Fibroblast of skin of left quadriceps (primary cell): ENCODE measurements around the gene ASB4.

ENCODE experiments used
- DNase-seq, 2 experiments: peaks; one replicate each; pipeline ENCODE4 v3.0.0-alpha.2; 2013; ENCODE audit warnings: low read depth in 2 of 2

The ASB4 gene

GRCh38 chr7:95526128-95526738 is 40.5 kb downstream of the ASB4 start:
- no peak for DNase-seq

- DNase-seq: no peak
These were observed 41.5 kb downstream of the ASB4 start for GRCh38 chr7:95527033-95527775.

GRCh38 chr7:95527776-95528250 is 42.1 kb downstream of the ASB4 start:
- DNase-seq: no peak

- no peak for DNase-seq
These were observed 44.0 kb downstream of the ASB4 start for GRCh38 chr7:95529701-95530100.

DNA sequence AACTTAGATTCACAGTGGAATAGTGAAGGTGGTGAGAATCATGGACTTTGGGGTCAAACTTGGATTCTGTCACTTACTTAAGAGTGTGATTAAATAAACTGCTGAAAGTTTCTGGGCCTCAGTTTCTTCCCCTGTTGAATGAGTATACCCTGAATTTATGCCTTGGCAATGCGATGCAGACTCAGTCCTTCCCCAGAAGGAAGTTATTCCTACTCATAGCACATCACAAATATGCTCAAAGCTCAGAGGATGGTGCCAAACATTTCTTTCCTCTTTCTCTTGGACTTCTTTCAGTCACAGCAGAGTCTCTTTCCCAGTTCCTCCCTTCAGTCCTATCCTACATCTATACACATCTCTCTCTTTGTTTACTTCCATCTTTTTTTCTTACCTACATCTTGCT is 45.1 kb downstream of the ASB4 start:
- DNase-seq: no peak

GRCh38 chr7:95531605-95532219 is 46.0 kb downstream of the ASB4 start:
- no peak for DNase-seq

DNA sequence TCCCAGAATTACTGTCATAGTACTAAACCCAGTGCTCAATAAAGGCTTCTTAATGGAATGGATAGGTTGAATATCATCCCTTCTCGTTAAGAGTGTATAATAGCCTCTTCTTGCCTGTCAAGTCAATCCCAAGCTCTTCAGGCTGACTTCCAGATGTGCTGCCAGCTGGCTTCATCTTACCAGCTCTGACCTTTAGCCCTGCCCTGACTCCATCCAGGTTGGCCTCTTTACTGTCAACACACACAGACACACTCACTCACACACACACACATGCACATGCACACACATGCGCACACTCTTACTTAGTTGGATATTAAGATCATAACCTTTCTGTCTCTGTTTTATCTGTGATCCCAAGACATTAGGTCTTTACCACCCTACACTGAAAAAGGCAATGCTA is 49.1 kb downstream of the ASB4 start:
- no peak for DNase-seq

DNA sequence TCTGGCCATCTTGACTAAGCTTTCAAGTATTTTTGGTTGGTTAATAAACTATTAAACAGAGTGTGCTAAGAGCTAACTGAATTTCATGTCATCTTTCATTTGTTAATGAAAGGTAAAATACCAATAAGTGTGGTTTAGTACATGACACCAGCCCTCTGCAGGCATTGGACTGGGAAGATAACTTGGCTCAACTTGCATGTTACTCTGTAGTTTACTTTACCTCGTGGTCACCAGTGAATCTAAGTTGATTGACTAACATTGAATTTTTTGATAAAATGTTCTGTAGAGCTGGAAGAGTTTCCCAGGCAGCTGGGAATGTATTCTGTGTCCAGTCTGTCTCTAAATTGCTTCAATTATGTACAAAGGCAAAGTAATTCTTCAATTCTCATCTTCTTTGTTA is 49.9 kb downstream of the ASB4 start:
- DNase-seq: no peak

- DNase-seq: no peak
These were observed 51.0 kb downstream of the ASB4 start for GRCh38 chr7:95536656-95537311.

GRCh38 chr7:95537468-95537867 is 51.7 kb downstream of the ASB4 start:
- no peak for DNase-seq

DNA sequence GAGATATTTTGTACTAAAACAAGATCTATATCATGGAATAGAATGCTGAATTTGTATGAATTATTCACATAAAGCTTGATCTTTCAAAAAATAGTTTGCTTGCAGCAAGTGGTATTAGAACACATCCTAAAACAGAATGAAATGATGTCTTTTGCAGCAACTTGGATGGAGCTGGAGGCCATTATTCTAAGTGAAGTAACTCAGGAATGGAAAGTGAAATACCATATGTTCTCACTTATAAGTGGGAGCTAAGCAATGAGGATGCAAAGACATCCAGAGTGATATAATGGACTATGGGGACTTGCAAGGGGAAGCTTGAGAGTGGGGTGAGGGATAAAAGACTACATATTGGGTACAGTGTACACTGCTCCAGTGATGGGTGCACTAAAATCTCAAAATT is 53.7 kb downstream of the ASB4 start:
- DNase-seq: no peak

GRCh38 chr7:95540366-95540765 is 54.6 kb downstream of the ASB4 start:
- no peak for DNase-seq

DNA sequence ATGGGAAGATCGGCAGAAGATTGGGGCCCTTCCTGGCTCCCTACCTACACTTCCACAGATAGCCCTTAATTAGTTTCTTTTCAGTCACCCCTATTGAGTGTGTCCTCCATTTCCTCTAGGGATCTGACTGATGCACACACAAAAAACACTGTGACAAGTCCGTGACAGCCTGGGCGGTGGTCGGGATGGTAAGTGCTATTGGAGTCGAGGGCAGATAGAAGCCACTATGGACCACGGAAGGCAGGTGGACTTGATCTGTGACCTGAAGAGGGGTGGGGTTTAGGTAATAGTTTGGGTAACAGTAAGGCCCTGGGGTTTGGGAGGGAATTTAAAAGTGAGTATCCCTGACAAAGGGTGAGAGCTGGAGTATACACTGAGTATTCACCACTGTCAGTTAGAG is 57.6 kb downstream of the ASB4 start:
- DNase-seq: no peak

DNA sequence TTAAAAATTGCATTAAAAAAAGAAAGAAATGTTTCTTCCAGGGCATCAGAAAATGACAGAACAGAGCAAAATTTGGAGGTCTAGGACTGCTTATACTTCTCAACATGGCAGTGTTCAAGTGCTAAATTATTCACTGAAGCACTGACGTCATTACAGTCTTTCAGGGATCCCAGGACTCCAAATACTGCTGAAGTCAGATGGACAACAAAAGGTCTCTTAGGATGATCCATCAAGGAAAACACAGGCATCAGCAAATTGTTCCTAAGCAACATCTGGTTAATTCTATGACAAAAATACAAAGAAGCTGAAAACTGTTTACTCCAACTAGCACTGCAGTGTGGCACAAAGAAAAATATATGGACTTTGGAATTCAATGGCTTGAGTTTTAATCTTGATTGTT is 58.4 kb downstream of the ASB4 start:
- no peak for DNase-seq

DNA sequence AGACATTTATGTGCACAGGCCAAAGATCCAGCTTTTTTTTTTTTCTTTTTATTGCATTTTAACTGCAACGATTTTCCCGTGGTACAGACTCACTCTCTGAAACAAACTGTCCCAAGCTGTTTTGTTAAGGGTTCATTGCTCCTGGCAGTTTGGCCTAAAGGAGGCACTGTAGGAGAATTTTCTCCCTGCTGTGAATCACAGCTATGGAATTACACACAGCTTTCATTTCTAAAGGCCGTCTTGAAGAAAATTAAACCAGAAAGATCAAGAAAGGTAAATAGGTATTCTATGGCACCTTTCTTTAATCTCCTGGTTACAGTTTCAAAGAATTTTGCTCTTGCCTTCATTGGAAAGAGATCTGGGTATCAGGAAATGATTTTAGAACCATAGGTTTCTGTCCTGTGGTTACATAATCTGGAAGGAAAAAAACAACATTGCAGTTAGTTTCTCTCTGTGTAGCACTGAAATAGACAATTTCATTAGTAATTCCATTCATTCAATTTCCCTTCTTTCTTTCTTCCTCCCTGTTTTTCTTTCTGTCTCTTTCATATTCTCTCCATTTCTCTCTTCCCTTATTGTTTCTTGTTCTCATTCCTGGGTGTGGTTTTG is 59.4 kb downstream of the ASB4 start:
- DNase-seq: no peak

DNA sequence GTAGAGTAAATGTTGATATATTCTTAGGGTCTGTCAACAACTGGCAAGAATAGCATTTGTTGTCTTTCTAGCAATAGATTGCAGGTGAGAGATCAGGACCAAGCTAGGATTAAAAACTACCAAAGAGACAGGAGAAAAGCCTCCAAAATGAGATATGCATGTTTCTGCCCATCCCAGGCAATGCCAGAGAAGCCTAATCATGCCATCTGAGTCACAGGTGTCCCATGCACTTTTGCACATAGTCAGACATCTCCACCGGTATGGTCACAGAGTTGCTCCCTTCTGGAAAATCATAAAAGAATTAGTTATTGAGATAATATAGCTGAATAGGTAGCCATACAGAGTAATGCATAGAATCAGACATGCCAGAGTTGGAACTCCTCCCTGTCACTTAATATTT is 59.9 kb downstream of the ASB4 start:
- no peak for DNase-seq

DNA sequence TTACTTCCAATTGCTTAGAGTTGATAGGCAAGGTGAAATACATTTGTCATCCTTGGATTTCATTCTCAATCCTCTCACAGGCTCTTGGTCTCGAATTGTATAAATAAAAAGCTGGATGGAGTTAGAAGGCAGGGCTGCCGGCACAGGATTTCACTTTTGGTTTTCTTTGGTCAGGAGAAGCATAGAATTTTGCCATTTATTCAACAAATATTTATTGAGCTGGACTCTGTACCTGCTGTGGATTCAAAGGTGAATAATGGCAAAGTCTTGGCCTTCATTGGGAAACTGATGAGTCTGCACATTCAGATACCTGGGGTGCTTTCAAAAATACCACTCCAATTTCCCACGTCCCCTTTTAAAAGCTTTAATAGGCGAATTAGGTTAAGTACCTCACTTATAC is 60.9 kb downstream of the ASB4 start:
- no peak for DNase-seq

- DNase-seq: no peak
These were observed 61.9 kb downstream of the ASB4 start for GRCh38 chr7:95547361-95548348.

DNA sequence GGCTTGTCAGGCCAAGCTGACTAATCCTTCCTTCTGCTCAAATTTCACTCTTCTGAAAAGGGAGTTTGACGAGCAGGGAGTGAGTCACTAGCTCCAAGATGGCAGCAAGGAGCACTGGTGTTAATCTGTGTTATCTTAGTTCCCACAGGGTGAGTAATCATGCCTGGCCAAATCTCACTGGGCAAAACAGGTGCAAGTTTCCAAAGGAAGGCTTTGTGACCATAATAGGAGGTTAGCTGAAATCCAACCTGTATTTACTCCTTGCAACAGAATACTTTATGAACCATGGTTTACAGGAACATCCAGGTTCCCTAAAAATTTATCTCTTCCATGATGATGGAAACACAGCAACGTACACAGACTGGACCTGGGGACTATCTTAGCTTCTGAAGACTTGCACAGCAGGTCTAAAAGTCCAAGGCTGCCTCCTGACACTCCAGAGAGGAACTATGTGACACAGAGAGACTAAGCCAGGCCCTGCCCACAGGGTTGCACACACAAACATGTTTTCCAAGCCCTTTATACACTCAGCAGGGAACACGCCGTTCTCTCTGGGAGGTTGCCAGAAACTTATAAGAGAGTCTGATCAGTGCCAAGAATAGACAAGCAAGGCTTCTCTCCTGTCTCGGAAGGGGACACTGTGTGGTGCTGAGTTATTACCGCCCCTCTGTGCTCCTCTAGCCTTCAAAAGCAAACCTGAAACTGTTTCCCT is 64.2 kb downstream of the ASB4 start:
- no peak for DNase-seq

DNA sequence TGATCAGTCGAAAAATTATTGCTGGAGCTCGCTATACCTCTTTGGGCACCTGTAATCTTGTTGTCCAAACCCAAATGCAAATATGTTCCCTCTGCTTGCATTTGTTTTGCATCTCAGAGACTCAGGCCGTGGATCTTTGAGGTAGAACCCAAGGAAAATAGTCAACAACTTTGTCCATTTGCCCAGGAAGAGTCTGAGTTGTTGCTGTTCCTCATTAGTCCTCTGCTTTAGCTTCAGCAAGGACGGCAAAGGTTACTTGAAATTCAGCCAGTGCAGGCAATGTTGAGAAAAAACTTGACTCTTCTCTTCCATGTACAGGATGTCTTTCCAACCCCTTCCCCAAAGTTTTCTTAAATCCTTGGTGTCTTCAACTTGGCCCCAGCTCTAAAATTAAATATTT is 64.8 kb downstream of the ASB4 start:
- no peak for DNase-seq
